ENCODE data around the gene SCAMP5. TPM values are rescaled to one million over a fixed set of nuclear protein-coding genes. Genes with fewer than 3 reads are reported as not detected.

The SCAMP5 gene
- total RNA-seq, 1 experiment from 2014 or later, result 6.2 TPM

GRCh38 chr15:75044258-75044878 is 49.0 kb downstream of the SCAMP5 start:
- ATAC-seq (no peak), DNase-seq (ENCODE audit: low read depth, low spot score) (no peak)
- ChIA-PET CTCF (interaction anchor here (4.7 to 4.9 kb wide), 2 partner anchors 157 to 160 kb away, joined by 35 to 36 read pairs; partner anchors contain the start of gene C15orf39), RAD21 (ENCODE audit: low non-redundant PET in 1 of 2, low total read pairs in 2 of 2, uncharacterized antibody in 2 of 2, unreplicated experiment in 2 of 2) (no interaction called here), POLR2A (interaction anchor here (2.5 to 3.0 kb wide), 2 partner anchors 156 to 160 kb away, joined by 12 to 24 read pairs; partner anchors contain the start of gene C15orf39)
- peaks cover 2 to 24% of the 10 kb centered on the region in 2 experiments; a peak in 1 of 4 replicates for H3K36me3 ChIP-seq (ENCODE audit: control insufficient read depth in 1 of 2, insufficient read depth in 2 of 2, low read length in 2 of 2)
- no peaks in the 10 kb centered on the region for H4K20me1 ChIP-seq (ENCODE audit: insufficient read depth)
- no peak overlapping the region for H3K4me3 ChIP-seq (replicated peaks in 1 of 2; ENCODE audit: low read depth in 1 of 2, low read length in 2 of 2)
- peaks cover 12% of the 10 kb centered on the region for H3K79me2 ChIP-seq (ENCODE audit: insufficient read depth, low read length)
- no peak for TF ChIP-seq CBX3 (IDR thresholded peaks at IDR 0.05; ENCODE audit: low read depth)
- TF ChIP-seq, protein P1, sequence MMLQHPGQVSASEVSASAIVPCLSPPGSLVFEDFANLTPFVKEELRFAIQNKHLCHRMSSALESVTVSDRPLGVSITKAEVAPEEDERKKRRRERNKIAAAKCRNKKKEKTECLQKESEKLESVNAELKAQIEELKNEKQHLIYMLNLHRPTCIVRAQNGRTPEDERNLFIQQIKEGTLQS (IDR thresholded peaks at IDR 0.05), result no peak
- TF ChIP-seq EZH2phosphoT487 (IDR thresholded peaks at IDR 0.05; ENCODE audit: borderline replicate concordance), result no peak
- no peak for TF ChIP-seq RAD21 (IDR thresholded peaks at IDR 0.05; ENCODE audit: low read depth)
- TF ChIP-seq, protein P2, sequence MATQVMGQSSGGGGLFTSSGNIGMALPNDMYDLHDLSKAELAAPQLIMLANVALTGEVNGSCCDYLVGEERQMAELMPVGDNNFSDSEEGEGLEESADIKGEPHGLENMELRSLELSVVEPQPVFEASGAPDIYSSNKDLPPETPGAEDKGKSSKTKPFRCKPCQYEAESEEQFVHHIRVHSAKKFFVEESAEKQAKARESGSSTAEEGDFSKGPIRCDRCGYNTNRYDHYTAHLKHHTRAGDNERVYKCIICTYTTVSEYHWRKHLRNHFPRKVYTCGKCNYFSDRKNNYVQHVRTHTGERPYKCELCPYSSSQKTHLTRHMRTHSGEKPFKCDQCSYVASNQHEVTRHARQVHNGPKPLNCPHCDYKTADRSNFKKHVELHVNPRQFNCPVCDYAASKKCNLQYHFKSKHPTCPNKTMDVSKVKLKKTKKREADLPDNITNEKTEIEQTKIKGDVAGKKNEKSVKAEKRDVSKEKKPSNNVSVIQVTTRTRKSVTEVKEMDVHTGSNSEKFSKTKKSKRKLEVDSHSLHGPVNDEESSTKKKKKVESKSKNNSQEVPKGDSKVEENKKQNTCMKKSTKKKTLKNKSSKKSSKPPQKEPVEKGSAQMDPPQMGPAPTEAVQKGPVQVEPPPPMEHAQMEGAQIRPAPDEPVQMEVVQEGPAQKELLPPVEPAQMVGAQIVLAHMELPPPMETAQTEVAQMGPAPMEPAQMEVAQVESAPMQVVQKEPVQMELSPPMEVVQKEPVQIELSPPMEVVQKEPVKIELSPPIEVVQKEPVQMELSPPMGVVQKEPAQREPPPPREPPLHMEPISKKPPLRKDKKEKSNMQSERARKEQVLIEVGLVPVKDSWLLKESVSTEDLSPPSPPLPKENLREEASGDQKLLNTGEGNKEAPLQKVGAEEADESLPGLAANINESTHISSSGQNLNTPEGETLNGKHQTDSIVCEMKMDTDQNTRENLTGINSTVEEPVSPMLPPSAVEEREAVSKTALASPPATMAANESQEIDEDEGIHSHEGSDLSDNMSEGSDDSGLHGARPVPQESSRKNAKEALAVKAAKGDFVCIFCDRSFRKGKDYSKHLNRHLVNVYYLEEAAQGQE (IDR thresholded peaks at IDR 0.05; ENCODE audit: low read depth), result no peak
- no peak for TF ChIP-seq POLR2AphosphoS5 (IDR thresholded peaks at IDR 0.05; ENCODE audit: low read depth, low read length)
- no peak for TF ChIP-seq FOSL1 (IDR thresholded peaks at IDR 0.05; ENCODE audit: low read depth)
- TF ChIP-seq YY1 (IDR thresholded peaks at IDR 0.05; ENCODE audit: extremely low read depth, insufficient replicate concordance, low read depth, low read length), result no peak
- no peak for TF ChIP-seq CTCF (IDR thresholded peaks at IDR 0.05 in 2 of 3, conservative IDR thresholded peaks at IDR 0.05 in 1 of 3; ENCODE audit: borderline replicate concordance in 1 of 3, insufficient read depth in 1 of 3, low read depth in 2 of 3, low read length in 2 of 3)
- no peak for TF ChIP-seq SIN3A (IDR thresholded peaks at IDR 0.05; ENCODE audit: low read depth)
- no peaks in the 10 kb centered on the region for H3K9me3 ChIP-seq (ENCODE audit: control insufficient read depth in 1 of 2, insufficient read depth in 1 of 2, low read depth in 1 of 2, low read length in 2 of 2)
- H3K9ac ChIP-seq (ENCODE audit: low read length), result no peak overlapping the region
- no peak overlapping the region for H2AFZ ChIP-seq (ENCODE audit: low read depth, low read length, poor library complexity, severe bottlenecking)
- H3K4me2 ChIP-seq (ENCODE audit: low read length), result no peak overlapping the region
- no TSS peak for BruUV-seq (replicated peaks)
- peaks cover 26 to 43% of the 10 kb centered on the region in 2 experiments; a peak in 3 of 4 replicates for H3K4me1 ChIP-seq (ENCODE audit: control insufficient read depth in 1 of 2, insufficient read depth in 2 of 2, low read length in 2 of 2)
- intact Hi-C loops (cut with micrococcal nuclease), result no loop called here
- no peaks in the 10 kb centered on the region for H3K27me3 ChIP-seq (ENCODE audit: insufficient read depth, low read length)
- no peaks in the 10 kb centered on the region for H3K9me2 ChIP-seq (ENCODE audit: insufficient read depth)
- H3K27ac ChIP-seq (ENCODE audit: low read depth, low read length), result no peak overlapping the region
